Stimulated activated CD4-positive, alpha-beta T cell treated with anti-CD3 and anti-CD28 coated beads, TNF-alpha, amount 100 ng/mL, for 4 hours (primary cell): ENCODE results near the gene C11orf58.

Experiments used
- DNase-seq, 3 experiments: peaks; one replicate each; pipeline ENCODE4 v3.0.0-alpha.2; 2020; ENCODE audit warnings: low read depth in 3 of 3

The C11orf58 gene

GRCh38 chr11:16785520-16786128 is 47.2 kb downstream of the C11orf58 start:
- DNase-seq, result peak; percentile 13 to 29 (median 15)

- DNase-seq, result no peak
Measured at GRCh38 chr11:16786131-16786530, 47.7 kb downstream of the C11orf58 start.

GRCh38 chr11:16787035-16787742 is 48.7 kb downstream of the C11orf58 start:
- no peak for DNase-seq

GRCh38 chr11:16788141-16789062 is 50.0 kb downstream of the C11orf58 start:
- DNase-seq, result peak in 2 of 3 experiments; percentile 10 to 37

GRCh38 chr11:16789063-16789420 is 50.6 kb downstream of the C11orf58 start:
- DNase-seq, result no peak

GRCh38 chr11:16789560-16790485 is 51.4 kb downstream of the C11orf58 start:
- DNase-seq, result no peak

- no peak for DNase-seq
Measured at GRCh38 chr11:16790486-16791190, 52.2 kb downstream of the C11orf58 start.

- DNase-seq, result no peak
Measured at GRCh38 chr11:16791191-16791961, 52.9 kb downstream of the C11orf58 start.

GRCh38 chr11:16792426-16792825 is 54.0 kb downstream of the C11orf58 start:
- no peak for DNase-seq

- no peak for DNase-seq
Measured at GRCh38 chr11:16793009-16793408, 54.6 kb downstream of the C11orf58 start.

GRCh38 chr11:16793511-16793910 is 55.1 kb downstream of the C11orf58 start:
- DNase-seq, result no peak

GRCh38 chr11:16794047-16794818 is 55.8 kb downstream of the C11orf58 start:
- DNase-seq, result no peak

GRCh38 chr11:16795146-16795545 is 56.7 kb downstream of the C11orf58 start:
- no peak for DNase-seq

GRCh38 chr11:16796311-16796710 is 57.9 kb downstream of the C11orf58 start:
- no peak for DNase-seq

- no peak for DNase-seq
Measured at GRCh38 chr11:16797776-16798175, 59.3 kb downstream of the C11orf58 start.

- DNase-seq, result no peak
Measured at GRCh38 chr11:16799221-16799620, 60.8 kb downstream of the C11orf58 start.

- no peak for DNase-seq
Measured at GRCh38 chr11:16799890-16800289, 61.4 kb downstream of the C11orf58 start.

GRCh38 chr11:16800382-16800781 is 61.9 kb downstream of the C11orf58 start:
- no peak for DNase-seq

- DNase-seq, result no peak
Measured at GRCh38 chr11:16801288-16801980, 63.0 kb downstream of the C11orf58 start.
